ENCODE results near the gene ATG9B. TPM values are rescaled to one million over a fixed set of nuclear protein-coding genes. Genes with fewer than 3 reads are reported as not detected.
A peak's percentile ranks its signal among the peaks of the same experiment; 100 is the strongest.

Gene ATG9B
- total and polyA plus RNA-seq, 2 of the 13 experiments (the other 11 are each of a cell fraction or from before 2014, with no cell fraction given), result 0.24 TPM; not detected in 1

DNA sequence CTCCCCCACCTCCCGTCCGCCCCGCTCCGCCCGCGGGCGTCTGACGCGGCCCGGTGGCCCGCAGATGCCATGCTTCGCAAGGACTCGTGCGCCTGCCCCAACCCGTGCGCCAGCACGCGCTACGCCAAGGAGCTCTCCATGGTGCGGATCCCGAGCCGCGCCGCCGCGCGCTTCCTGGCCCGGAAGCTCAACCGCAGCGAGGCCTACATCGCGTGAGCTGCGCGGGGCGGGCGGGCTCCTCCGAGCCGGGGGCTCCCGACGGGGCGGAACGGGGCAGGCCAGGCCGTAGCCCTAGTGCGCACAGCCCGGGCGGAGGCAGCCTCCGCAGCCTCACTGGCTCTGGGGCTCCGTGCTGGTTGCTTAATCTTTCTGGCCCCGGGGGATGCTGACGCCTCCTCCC, 26.8 kb upstream of the ATG9B start (continued):
- TF ChIP-seq, protein P1, sequence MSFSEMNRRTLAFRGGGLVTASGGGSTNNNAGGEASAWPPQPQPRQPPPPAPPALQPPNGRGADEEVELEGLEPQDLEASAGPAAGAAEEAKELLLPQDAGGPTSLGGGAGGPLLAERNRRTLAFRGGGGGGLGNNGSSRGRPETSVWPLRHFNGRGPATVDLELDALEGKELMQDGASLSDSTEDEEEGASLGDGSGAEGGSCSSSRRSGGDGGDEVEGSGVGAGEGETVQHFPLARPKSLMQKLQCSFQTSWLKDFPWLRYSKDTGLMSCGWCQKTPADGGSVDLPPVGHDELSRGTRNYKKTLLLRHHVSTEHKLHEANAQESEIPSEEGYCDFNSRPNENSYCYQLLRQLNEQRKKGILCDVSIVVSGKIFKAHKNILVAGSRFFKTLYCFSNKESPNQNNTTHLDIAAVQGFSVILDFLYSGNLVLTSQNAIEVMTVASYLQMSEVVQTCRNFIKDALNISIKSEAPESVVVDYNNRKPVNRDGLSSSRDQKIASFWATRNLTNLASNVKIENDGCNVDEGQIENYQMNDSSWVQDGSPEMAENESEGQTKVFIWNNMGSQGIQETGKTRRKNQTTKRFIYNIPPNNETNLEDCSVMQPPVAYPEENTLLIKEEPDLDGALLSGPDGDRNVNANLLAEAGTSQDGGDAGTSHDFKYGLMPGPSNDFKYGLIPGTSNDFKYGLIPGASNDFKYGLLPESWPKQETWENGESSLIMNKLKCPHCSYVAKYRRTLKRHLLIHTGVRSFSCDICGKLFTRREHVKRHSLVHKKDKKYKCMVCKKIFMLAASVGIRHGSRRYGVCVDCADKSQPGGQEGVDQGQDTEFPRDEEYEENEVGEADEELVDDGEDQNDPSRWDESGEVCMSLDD (CRISPR knock-in tag; IDR thresholded peaks at IDR 0.05; ENCODE audit: borderline replicate concordance), result no peak
- TF ChIP-seq, protein P2, sequence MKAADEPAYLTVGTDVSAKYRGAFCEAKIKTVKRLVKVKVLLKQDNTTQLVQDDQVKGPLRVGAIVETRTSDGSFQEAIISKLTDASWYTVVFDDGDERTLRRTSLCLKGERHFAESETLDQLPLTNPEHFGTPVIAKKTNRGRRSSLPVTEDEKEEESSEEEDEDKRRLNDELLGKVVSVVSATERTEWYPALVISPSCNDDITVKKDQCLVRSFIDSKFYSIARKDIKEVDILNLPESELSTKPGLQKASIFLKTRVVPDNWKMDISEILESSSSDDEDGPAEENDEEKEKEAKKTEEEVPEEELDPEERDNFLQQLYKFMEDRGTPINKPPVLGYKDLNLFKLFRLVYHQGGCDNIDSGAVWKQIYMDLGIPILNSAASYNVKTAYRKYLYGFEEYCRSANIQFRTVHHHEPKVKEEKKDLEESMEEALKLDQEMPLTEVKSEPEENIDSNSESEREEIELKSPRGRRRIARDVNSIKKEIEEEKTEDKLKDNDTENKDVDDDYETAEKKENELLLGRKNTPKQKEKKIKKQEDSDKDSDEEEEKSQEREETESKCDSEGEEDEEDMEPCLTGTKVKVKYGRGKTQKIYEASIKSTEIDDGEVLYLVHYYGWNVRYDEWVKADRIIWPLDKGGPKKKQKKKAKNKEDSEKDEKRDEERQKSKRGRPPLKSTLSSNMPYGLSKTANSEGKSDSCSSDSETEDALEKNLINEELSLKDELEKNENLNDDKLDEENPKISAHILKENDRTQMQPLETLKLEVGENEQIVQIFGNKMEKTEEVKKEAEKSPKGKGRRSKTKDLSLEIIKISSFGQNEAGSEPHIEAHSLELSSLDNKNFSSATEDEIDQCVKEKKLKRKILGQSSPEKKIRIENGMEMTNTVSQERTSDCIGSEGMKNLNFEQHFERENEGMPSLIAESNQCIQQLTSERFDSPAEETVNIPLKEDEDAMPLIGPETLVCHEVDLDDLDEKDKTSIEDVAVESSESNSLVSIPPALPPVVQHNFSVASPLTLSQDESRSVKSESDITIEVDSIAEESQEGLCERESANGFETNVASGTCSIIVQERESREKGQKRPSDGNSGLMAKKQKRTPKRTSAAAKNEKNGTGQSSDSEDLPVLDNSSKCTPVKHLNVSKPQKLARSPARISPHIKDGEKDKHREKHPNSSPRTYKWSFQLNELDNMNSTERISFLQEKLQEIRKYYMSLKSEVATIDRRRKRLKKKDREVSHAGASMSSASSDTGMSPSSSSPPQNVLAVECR (CRISPR knock-in tag; IDR thresholded peaks at IDR 0.05; ENCODE audit: borderline replicate concordance), result 0 out of 2 replicates have a peak, but pooled peaks have one; percentile 24
- TF ChIP-seq, protein P3, sequence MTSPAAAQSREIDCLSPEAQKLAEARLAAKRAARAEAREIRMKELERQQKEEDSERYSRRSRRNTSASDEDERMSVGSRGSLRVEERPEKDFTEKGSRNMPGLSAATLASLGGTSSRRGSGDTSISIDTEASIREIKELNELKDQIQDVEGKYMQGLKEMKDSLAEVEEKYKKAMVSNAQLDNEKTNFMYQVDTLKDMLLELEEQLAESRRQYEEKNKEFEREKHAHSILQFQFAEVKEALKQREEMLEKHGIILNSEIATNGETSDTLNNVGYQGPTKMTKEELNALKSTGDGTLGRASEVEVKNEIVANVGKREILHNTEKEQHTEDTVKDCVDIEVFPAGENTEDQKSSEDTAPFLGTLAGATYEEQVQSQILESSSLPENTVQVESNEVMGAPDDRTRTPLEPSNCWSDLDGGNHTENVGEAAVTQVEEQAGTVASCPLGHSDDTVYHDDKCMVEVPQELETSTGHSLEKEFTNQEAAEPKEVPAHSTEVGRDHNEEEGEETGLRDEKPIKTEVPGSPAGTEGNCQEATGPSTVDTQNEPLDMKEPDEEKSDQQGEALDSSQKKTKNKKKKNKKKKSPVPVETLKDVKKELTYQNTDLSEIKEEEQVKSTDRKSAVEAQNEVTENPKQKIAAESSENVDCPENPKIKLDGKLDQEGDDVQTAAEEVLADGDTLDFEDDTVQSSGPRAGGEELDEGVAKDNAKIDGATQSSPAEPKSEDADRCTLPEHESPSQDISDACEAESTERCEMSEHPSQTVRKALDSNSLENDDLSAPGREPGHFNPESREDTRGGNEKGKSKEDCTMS (CRISPR knock-in tag; conservative IDR thresholded peaks at IDR 0.05), result no peak
- no peak for TF ChIP-seq KDM4B (CRISPR knock-in tag; IDR thresholded peaks at IDR 0.05)
- TF ChIP-seq, protein P4, sequence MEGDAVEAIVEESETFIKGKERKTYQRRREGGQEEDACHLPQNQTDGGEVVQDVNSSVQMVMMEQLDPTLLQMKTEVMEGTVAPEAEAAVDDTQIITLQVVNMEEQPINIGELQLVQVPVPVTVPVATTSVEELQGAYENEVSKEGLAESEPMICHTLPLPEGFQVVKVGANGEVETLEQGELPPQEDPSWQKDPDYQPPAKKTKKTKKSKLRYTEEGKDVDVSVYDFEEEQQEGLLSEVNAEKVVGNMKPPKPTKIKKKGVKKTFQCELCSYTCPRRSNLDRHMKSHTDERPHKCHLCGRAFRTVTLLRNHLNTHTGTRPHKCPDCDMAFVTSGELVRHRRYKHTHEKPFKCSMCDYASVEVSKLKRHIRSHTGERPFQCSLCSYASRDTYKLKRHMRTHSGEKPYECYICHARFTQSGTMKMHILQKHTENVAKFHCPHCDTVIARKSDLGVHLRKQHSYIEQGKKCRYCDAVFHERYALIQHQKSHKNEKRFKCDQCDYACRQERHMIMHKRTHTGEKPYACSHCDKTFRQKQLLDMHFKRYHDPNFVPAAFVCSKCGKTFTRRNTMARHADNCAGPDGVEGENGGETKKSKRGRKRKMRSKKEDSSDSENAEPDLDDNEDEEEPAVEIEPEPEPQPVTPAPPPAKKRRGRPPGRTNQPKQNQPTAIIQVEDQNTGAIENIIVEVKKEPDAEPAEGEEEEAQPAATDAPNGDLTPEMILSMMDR (CRISPR knock-in tag; IDR thresholded peaks at IDR 0.05), result no peak
- TF ChIP-seq, protein P5, sequence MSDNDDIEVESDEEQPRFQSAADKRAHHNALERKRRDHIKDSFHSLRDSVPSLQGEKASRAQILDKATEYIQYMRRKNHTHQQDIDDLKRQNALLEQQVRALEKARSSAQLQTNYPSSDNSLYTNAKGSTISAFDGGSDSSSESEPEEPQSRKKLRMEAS (IDR thresholded peaks at IDR 0.05), result peak; percentile 52
- 0 out of 2 replicates have a peak, but pooled peaks have one; percentile 44 for TF ChIP-seq MXD4 (CRISPR knock-in tag; IDR thresholded peaks at IDR 0.05)
- TF ChIP-seq, protein P6, sequence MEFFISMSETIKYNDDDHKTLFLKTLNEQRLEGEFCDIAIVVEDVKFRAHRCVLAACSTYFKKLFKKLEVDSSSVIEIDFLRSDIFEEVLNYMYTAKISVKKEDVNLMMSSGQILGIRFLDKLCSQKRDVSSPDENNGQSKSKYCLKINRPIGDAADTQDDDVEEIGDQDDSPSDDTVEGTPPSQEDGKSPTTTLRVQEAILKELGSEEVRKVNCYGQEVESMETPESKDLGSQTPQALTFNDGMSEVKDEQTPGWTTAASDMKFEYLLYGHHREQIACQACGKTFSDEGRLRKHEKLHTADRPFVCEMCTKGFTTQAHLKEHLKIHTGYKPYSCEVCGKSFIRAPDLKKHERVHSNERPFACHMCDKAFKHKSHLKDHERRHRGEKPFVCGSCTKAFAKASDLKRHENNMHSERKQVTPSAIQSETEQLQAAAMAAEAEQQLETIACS (CRISPR knock-in tag; IDR thresholded peaks at IDR 0.05), result peak; percentile 24; the same call in 1 of the 2 replicates
- TF ChIP-seq MIER2 (CRISPR knock-in tag; IDR thresholded peaks at IDR 0.05), result peak; percentile 91
- no peak for TF ChIP-seq RFXANK (CRISPR knock-in tag; IDR thresholded peaks at IDR 0.05)
- TF ChIP-seq, protein P7, sequence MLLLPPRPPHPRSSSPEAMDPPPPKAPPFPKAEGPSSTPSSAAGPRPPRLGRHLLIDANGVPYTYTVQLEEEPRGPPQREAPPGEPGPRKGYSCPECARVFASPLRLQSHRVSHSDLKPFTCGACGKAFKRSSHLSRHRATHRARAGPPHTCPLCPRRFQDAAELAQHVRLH (CRISPR knock-in tag; IDR thresholded peaks at IDR 0.05; ENCODE audit: borderline replicate concordance, low read depth), result no peak
- TF ChIP-seq, protein P8, sequence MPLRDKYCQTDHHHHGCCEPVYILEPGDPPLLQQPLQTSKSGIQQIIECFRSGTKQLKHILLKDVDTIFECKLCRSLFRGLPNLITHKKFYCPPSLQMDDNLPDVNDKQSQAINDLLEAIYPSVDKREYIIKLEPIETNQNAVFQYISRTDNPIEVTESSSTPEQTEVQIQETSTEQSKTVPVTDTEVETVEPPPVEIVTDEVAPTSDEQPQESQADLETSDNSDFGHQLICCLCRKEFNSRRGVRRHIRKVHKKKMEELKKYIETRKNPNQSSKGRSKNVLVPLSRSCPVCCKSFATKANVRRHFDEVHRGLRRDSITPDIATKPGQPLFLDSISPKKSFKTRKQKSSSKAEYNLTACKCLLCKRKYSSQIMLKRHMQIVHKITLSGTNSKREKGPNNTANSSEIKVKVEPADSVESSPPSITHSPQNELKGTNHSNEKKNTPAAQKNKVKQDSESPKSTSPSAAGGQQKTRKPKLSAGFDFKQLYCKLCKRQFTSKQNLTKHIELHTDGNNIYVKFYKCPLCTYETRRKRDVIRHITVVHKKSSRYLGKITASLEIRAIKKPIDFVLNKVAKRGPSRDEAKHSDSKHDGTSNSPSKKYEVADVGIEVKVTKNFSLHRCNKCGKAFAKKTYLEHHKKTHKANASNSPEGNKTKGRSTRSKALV (CRISPR knock-in tag; IDR thresholded peaks at IDR 0.05), result peak; percentile 97
